B cell (primary cell): ENCODE measurements around the gene STOML3.

Source experiments
- EZH2 ChIP-seq: IDR thresholded peaks from 2 replicates; pipeline ENCODE4 v1.6.1; 2012; ENCODE audit warnings: borderline replicate concordance, low read depth, mild to moderate bottlenecking, moderate library complexity, low read length; ENCODE audit not compliant: insufficient read depth, poor library complexity, severe bottlenecking
- TF ChIP-seq, protein P1 (sequence below): fragments of 200-600 bp; IDR thresholded peaks from one replicate; pipeline ENCODE4 v1.8.0; 2022; ENCODE audit warnings: antibody characterized with exemption, mild to moderate bottlenecking

DNA sequence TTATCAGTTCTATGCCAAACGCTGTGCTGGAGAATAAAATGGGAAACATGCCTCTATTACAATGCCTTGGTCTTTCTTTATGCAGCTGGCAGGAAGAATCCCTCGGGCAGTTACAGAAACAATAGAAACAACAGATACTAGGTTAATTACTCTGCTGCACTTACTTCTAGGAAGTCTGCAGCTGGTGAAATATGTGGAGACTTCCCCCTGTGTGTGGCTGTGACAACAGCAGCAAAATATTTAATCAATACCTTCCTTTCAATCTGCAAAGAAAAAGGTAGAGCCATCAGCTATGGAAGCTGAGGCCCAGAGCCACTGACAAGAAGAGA is 9.9 kb downstream of the STOML3 start:
- TF ChIP-seq, protein P1, sequence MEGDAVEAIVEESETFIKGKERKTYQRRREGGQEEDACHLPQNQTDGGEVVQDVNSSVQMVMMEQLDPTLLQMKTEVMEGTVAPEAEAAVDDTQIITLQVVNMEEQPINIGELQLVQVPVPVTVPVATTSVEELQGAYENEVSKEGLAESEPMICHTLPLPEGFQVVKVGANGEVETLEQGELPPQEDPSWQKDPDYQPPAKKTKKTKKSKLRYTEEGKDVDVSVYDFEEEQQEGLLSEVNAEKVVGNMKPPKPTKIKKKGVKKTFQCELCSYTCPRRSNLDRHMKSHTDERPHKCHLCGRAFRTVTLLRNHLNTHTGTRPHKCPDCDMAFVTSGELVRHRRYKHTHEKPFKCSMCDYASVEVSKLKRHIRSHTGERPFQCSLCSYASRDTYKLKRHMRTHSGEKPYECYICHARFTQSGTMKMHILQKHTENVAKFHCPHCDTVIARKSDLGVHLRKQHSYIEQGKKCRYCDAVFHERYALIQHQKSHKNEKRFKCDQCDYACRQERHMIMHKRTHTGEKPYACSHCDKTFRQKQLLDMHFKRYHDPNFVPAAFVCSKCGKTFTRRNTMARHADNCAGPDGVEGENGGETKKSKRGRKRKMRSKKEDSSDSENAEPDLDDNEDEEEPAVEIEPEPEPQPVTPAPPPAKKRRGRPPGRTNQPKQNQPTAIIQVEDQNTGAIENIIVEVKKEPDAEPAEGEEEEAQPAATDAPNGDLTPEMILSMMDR = no peak
- TF ChIP-seq EZH2 = no peak
